ENCODE measurements around the gene KLRK1. TPM values are rescaled to one million over a fixed set of nuclear protein-coding genes. Genes with fewer than 3 reads are reported as not detected.

The KLRK1 gene
- total and polyA plus RNA-seq, 5 donors from 2014 or later: 0.98 to 2.8 (median 2.7) TPM

- Mint-ChIP-seq H3K4me1 (no peaks in the 10 kb centered on the region), H3K9me3 (peaks cover 0 to 4% (median 0%) of the 10 kb centered on the region in 7 donors), H3K36me3 (no peaks in the 10 kb centered on the region), H3K27ac (no peak within 1 kb of the TSS), H3K27me3 (peaks cover 12% of the 10 kb centered on the region), H3K4me3 (no peak within 1 kb of the TSS)
- no peak for ATAC-seq (ENCODE audit: low read depth in 2 of 2)
- no peaks in the 10 kb centered on the region for H3K4me1 ChIP-seq (ENCODE audit: control insufficient read depth, insufficient read depth, low read length, poor library complexity, severe bottlenecking)
- H3K27ac ChIP-seq (ENCODE audit: insufficient read depth, low read length, poor library complexity, severe bottlenecking): no peak within 1 kb of the TSS
- H3K9me3 ChIP-seq (ENCODE audit: control insufficient read depth in 2 of 2, low read length in 2 of 2): no peaks in the 10 kb centered on the region
- H3K4me3 ChIP-seq (ENCODE audit: low read depth, low read length): no peak within 1 kb of the TSS
- no peak for DNase-seq
- H3K36me3 ChIP-seq (ENCODE audit: control insufficient read depth, insufficient read depth, low read length): no peaks in the 10 kb centered on the region
- H3K27me3 ChIP-seq (ENCODE audit: control insufficient read depth, insufficient read depth, low read length): peaks cover 7% of the 10 kb centered on the region
These were observed 19.6 kb upstream of the KLRK1 start, which contains the start of gene KLRC4 for GRCh38 chr12:10409392-10409791. TSS of gene KLRC4 (minus strand) at chr12:10409757. CDS start at chr12:10409575, 182 bp downstream.

GRCh38 chr12:10408842-10409241 lies 19.0 kb upstream of the KLRK1 start:
- Mint-ChIP-seq H3K27me3 (peaks cover 12% of the 10 kb centered on the region), H3K4me1 (no peaks in the 10 kb centered on the region), H3K27ac (no peak overlapping the region), H3K4me3 (no peak overlapping the region), H3K9me3 (peaks cover 0 to 4% (median 0%) of the 10 kb centered on the region in 7 donors), H3K36me3 (no peaks in the 10 kb centered on the region)
- no peak for ATAC-seq (ENCODE audit: low read depth in 2 of 2)
- Histone ChIP-seq H3K27ac (ENCODE audit: insufficient read depth, low read length, poor library complexity, severe bottlenecking) (no peak overlapping the region), H3K27me3 (ENCODE audit: control insufficient read depth, insufficient read depth, low read length) (peaks cover 7% of the 10 kb centered on the region), H3K36me3 (ENCODE audit: control insufficient read depth, insufficient read depth, low read length) (no peaks in the 10 kb centered on the region), H3K4me3 (ENCODE audit: low read depth, low read length) (no peak overlapping the region), H3K4me1 (ENCODE audit: control insufficient read depth, insufficient read depth, low read length, poor library complexity, severe bottlenecking) (no peaks in the 10 kb centered on the region), H3K9me3 (ENCODE audit: control insufficient read depth in 2 of 2, low read length in 2 of 2) (no peaks in the 10 kb centered on the region)
- DNase-seq: no peak

GRCh38 chr12:10406725-10407124 lies 16.9 kb upstream of the KLRK1 start:
- DNase-seq: no peak
- Mint-ChIP-seq H3K27ac (no peak overlapping the region), H3K36me3 (no peaks in the 10 kb centered on the region), H3K4me1 (no peaks in the 10 kb centered on the region), H3K27me3 (peaks cover 5% of the 10 kb centered on the region), H3K4me3 (no peak overlapping the region), H3K9me3 (peaks cover 0 to 4% (median 0%) of the 10 kb centered on the region in 7 donors)
- H3K36me3 ChIP-seq (ENCODE audit: control insufficient read depth, insufficient read depth, low read length): no peaks in the 10 kb centered on the region
- no peaks in the 10 kb centered on the region for H3K4me1 ChIP-seq (ENCODE audit: control insufficient read depth, insufficient read depth, low read length, poor library complexity, severe bottlenecking)
- ATAC-seq (ENCODE audit: low read depth in 2 of 2): no peak
- H3K27me3 ChIP-seq (ENCODE audit: control insufficient read depth, insufficient read depth, low read length): peaks cover 10% of the 10 kb centered on the region
- no peak overlapping the region for H3K27ac ChIP-seq (ENCODE audit: insufficient read depth, low read length, poor library complexity, severe bottlenecking)
- no peak overlapping the region for H3K4me3 ChIP-seq (ENCODE audit: low read depth, low read length)
- H3K9me3 ChIP-seq (ENCODE audit: control insufficient read depth in 2 of 2, low read length in 2 of 2): no peaks in the 10 kb centered on the region

DNA sequence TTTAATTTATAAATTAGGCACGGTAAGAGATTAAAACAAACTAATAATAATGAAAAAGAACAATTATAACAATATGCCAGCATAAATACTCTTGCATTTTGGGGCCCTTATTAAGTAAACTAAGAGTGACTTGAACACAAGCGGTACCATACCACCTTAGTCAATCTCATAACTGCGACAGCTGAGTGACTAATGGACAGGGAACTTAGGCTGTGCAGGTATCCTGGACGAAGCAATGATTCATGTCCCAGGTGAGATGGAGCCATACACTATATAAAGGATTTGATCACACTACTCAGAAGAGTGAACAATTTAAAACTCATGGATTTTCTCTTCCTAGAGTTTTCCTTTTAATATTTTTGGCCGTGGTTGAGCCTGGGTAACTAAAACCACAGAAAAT lies 15.5 kb upstream of the KLRK1 start:
- Histone ChIP-seq H3K4me3 (ENCODE audit: low read depth, low read length) (no peak overlapping the region), H3K27ac (ENCODE audit: insufficient read depth, low read length, poor library complexity, severe bottlenecking) (no peak overlapping the region), H3K4me1 (ENCODE audit: control insufficient read depth, insufficient read depth, low read length, poor library complexity, severe bottlenecking) (no peaks in the 10 kb centered on the region), H3K9me3 (ENCODE audit: control insufficient read depth in 2 of 2, low read length in 2 of 2) (no peaks in the 10 kb centered on the region), H3K27me3 (ENCODE audit: control insufficient read depth, insufficient read depth, low read length) (peaks cover 8% of the 10 kb centered on the region), H3K36me3 (ENCODE audit: control insufficient read depth, insufficient read depth, low read length) (no peaks in the 10 kb centered on the region)
- no peak overlapping the region for H3K27ac Mint-ChIP-seq
- no peaks in the 10 kb centered on the region for H3K4me1 Mint-ChIP-seq
- no peaks in the 10 kb centered on the region for H3K36me3 Mint-ChIP-seq
- H3K27me3 Mint-ChIP-seq: no peaks in the 10 kb centered on the region
- H3K9me3 Mint-ChIP-seq: peaks cover 0 to 4% (median 0%) of the 10 kb centered on the region in 7 donors
- ATAC-seq (ENCODE audit: low read depth in 2 of 2) (no peak), DNase-seq (no peak)
- no peak overlapping the region for H3K4me3 Mint-ChIP-seq

- H3K4me1 ChIP-seq (ENCODE audit: control insufficient read depth, insufficient read depth, low read length, poor library complexity, severe bottlenecking): no peaks in the 10 kb centered on the region
- H3K36me3 ChIP-seq (ENCODE audit: control insufficient read depth, insufficient read depth, low read length): no peaks in the 10 kb centered on the region
- no peak overlapping the region for H3K4me3 ChIP-seq (ENCODE audit: low read depth, low read length)
- DNase-seq (no peak), ATAC-seq (ENCODE audit: low read depth in 2 of 2) (no peak)
- H3K27ac ChIP-seq (ENCODE audit: insufficient read depth, low read length, poor library complexity, severe bottlenecking): no peak overlapping the region
- peaks cover 8% of the 10 kb centered on the region for H3K27me3 ChIP-seq (ENCODE audit: control insufficient read depth, insufficient read depth, low read length)
- H3K27ac Mint-ChIP-seq: no peak overlapping the region
- H3K27me3 Mint-ChIP-seq: no peaks in the 10 kb centered on the region
- no peaks in the 10 kb centered on the region for H3K36me3 Mint-ChIP-seq
- no peak overlapping the region for H3K4me3 Mint-ChIP-seq
- no peaks in the 10 kb centered on the region for H3K9me3 ChIP-seq (ENCODE audit: control insufficient read depth in 2 of 2, low read length in 2 of 2)
- H3K9me3 Mint-ChIP-seq: peaks cover 0 to 4% (median 0%) of the 10 kb centered on the region in 7 donors
- H3K4me1 Mint-ChIP-seq: no peaks in the 10 kb centered on the region
These were observed 15.0 kb upstream of the KLRK1 start for GRCh38 chr12:10404798-10405197.

- no peaks in the 10 kb centered on the region for H3K36me3 Mint-ChIP-seq
- DNase-seq (no peak), ATAC-seq (ENCODE audit: low read depth in 2 of 2) (no peak)
- H3K4me3 Mint-ChIP-seq: no peak overlapping the region
- Histone ChIP-seq H3K9me3 (ENCODE audit: control insufficient read depth in 2 of 2, low read length in 2 of 2) (no peaks in the 10 kb centered on the region), H3K27me3 (ENCODE audit: control insufficient read depth, insufficient read depth, low read length) (peaks cover 3% of the 10 kb centered on the region), H3K27ac (ENCODE audit: insufficient read depth, low read length, poor library complexity, severe bottlenecking) (no peak overlapping the region), H3K4me3 (ENCODE audit: low read depth, low read length) (no peak overlapping the region), H3K4me1 (ENCODE audit: control insufficient read depth, insufficient read depth, low read length, poor library complexity, severe bottlenecking) (no peaks in the 10 kb centered on the region), H3K36me3 (ENCODE audit: control insufficient read depth, insufficient read depth, low read length) (no peaks in the 10 kb centered on the region)
- peaks cover 0 to under 1% (median 0%) of the 10 kb centered on the region in 4 donors for H3K4me1 Mint-ChIP-seq
- H3K9me3 Mint-ChIP-seq: peaks cover 0 to 4% (median 0%) of the 10 kb centered on the region in 7 donors
- H3K27me3 Mint-ChIP-seq: peaks cover 5% of the 10 kb centered on the region
- no peak overlapping the region for H3K27ac Mint-ChIP-seq
These were observed 11.0 kb upstream of the KLRK1 start for GRCh38 chr12:10400829-10401228.

DNA sequence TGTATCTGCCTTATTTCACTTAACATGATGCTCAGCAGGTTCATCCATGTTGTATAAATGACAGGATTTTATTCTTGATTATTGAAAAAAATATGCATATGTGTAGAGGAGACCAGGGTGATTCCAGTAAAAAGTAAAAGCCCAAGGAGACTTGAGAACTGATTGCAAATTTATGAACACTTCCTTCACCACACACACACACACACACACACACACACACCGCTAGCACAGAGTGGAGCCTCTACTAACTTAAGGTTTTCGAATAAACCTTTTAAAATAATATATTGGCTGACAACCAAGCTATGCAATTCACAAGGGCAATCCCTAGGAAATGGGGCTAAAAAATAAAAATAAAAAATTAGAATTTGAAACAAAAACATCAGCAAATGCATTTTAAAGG lies 8.3 kb upstream of the KLRK1 start:
- DNase-seq: no peak
- Histone ChIP-seq H3K27ac (ENCODE audit: insufficient read depth, low read length, poor library complexity, severe bottlenecking) (no peak overlapping the region), H3K36me3 (ENCODE audit: control insufficient read depth, insufficient read depth, low read length) (no peaks in the 10 kb centered on the region), H3K27me3 (ENCODE audit: control insufficient read depth, insufficient read depth, low read length) (peaks cover 3% of the 10 kb centered on the region), H3K4me1 (ENCODE audit: control insufficient read depth, insufficient read depth, low read length, poor library complexity, severe bottlenecking) (no peaks in the 10 kb centered on the region), H3K4me3 (ENCODE audit: low read depth, low read length) (no peak overlapping the region), H3K9me3 (ENCODE audit: control insufficient read depth in 2 of 2, low read length in 2 of 2) (no peaks in the 10 kb centered on the region)
- Mint-ChIP-seq H3K9me3 (no peaks in the 10 kb centered on the region), H3K4me1 (peaks cover 0 to 4% (median 0%) of the 10 kb centered on the region in 4 donors), H3K4me3 (no peak overlapping the region), H3K27ac (peak overlapping the region in 1 of 3 donors; percentile 0), H3K36me3 (no peaks in the 10 kb centered on the region), H3K27me3 (peaks cover 10% of the 10 kb centered on the region)
- ATAC-seq (ENCODE audit: low read depth in 2 of 2): no peak

DNA sequence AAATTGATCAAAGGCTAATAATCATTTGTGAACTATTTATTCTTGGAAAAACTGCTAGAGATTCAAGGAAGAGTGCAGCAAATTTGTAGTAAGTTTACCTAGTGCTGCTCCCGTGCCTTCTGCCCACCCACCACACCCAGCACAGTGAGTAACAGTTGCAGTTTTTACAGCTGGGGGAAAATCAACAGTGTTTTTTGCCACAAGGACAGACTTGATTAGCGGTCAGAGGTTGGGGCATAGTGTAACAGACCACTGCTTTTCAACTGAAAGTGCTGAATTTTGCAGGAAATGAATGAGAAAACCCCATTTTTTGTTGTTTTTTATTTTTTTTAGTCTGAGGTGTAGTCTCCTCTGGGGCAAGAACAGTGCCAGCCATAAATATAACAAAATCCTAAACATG lies 7.5 kb upstream of the KLRK1 start:
- Histone ChIP-seq H3K27me3 (ENCODE audit: control insufficient read depth, insufficient read depth, low read length) (peaks cover 3% of the 10 kb centered on the region), H3K4me3 (ENCODE audit: low read depth, low read length) (no peak overlapping the region), H3K9me3 (ENCODE audit: control insufficient read depth in 2 of 2, low read length in 2 of 2) (no peaks in the 10 kb centered on the region), H3K27ac (ENCODE audit: insufficient read depth, low read length, poor library complexity, severe bottlenecking) (no peak overlapping the region), H3K36me3 (ENCODE audit: control insufficient read depth, insufficient read depth, low read length) (no peaks in the 10 kb centered on the region), H3K4me1 (ENCODE audit: control insufficient read depth, insufficient read depth, low read length, poor library complexity, severe bottlenecking) (no peaks in the 10 kb centered on the region)
- no peaks in the 10 kb centered on the region for H3K36me3 Mint-ChIP-seq
- peaks cover 0 to 4% (median 0%) of the 10 kb centered on the region in 4 donors for H3K4me1 Mint-ChIP-seq
- H3K9me3 Mint-ChIP-seq: no peaks in the 10 kb centered on the region
- peaks cover 10% of the 10 kb centered on the region for H3K27me3 Mint-ChIP-seq
- DNase-seq (no peak), ATAC-seq (ENCODE audit: low read depth in 2 of 2) (no peak)
- no peak overlapping the region for H3K27ac Mint-ChIP-seq
- no peak overlapping the region for H3K4me3 Mint-ChIP-seq

Measured in CD4-positive, CD25-positive, alpha-beta regulatory T cell (primary cell).